GM19193 (cell line): ENCODE data around the gene CHST14.

Experiments
- POLR2A ChIP-seq: IDR thresholded peaks from 4 replicates; pipeline ENCODE4 v1.6.1; 2011; ENCODE audit not compliant: insufficient read depth, insufficient read length; ENCODE audit errors: extremely low read depth

CHST14 gene

GRCh38 chr15:40450047-40450446 is 20.7 kb upstream of the CHST14 start:
- no peak for TF ChIP-seq POLR2A

- no peak for TF ChIP-seq POLR2A
Measured at GRCh38 chr15:40451527-40452158, 19.1 kb upstream of the CHST14 start.

GRCh38 chr15:40452296-40453090 is 18.3 kb upstream of the CHST14 start:
- TF ChIP-seq POLR2A, result no peak

- TF ChIP-seq POLR2A, result no peak
Measured at GRCh38 chr15:40454904-40455391, 15.8 kb upstream of the CHST14 start.

GRCh38 chr15:40456299-40456712 is 14.5 kb upstream of the CHST14 start:
- TF ChIP-seq POLR2A, result no peak

GRCh38 chr15:40456738-40457137 is 14.0 kb upstream of the CHST14 start:
- TF ChIP-seq POLR2A, result no peak

- TF ChIP-seq POLR2A, result no peak
Measured at GRCh38 chr15:40458495-40459371, 12.1 kb upstream of the CHST14 start.

GRCh38 chr15:40459391-40460015 is 11.3 kb upstream of the CHST14 start:
- no peak for TF ChIP-seq POLR2A

- no peak for TF ChIP-seq POLR2A
Measured at GRCh38 chr15:40460404-40460803, 10.4 kb upstream of the CHST14 start.

GRCh38 chr15:40461958-40462357 is 8.8 kb upstream of the CHST14 start:
- TF ChIP-seq POLR2A, result no peak

GRCh38 chr15:40463279-40463678 is 7.5 kb upstream of the CHST14 start:
- TF ChIP-seq POLR2A, result no peak

- TF ChIP-seq POLR2A, result no peak
Measured at GRCh38 chr15:40463886-40464545, 6.8 kb upstream of the CHST14 start.

GRCh38 chr15:40464595-40465185 is 6.1 kb upstream of the CHST14 start:
- TF ChIP-seq POLR2A, result no peak

- no peak for TF ChIP-seq POLR2A
Measured at GRCh38 chr15:40465939-40466338, 4.8 kb upstream of the CHST14 start.
